ENCODE results near the gene NLGN3.

The NLGN3 gene

GRCh38 chrX:71148278-71148663, 3.6 kb downstream of the NLGN3 start:
- no peaks in the 10 kb centered on the region for H3K9me3 Mint-ChIP-seq
- no peak overlapping the region for H3K27ac Mint-ChIP-seq
- H3K36me3 Mint-ChIP-seq, result peaks cover 8% of the 10 kb centered on the region
- H3K4me1 Mint-ChIP-seq, result peaks cover 9% of the 10 kb centered on the region
- H3K4me3 Mint-ChIP-seq, result no peak overlapping the region
- DNase-seq (ENCODE audit: low spot score in 2 of 2) (no peak), ATAC-seq (no peak)

GRCh38 chrX:71151366-71151765, 6.7 kb downstream of the NLGN3 start:
- ATAC-seq (no peak), DNase-seq (ENCODE audit: low spot score in 2 of 2) (no peak)
- H3K36me3 Mint-ChIP-seq, result peaks cover 5% of the 10 kb centered on the region
- H3K4me1 Mint-ChIP-seq, result peaks cover 16% of the 10 kb centered on the region
- H3K9me3 Mint-ChIP-seq, result no peaks in the 10 kb centered on the region
- H3K27ac Mint-ChIP-seq, result no peak overlapping the region
- no peak overlapping the region for H3K4me3 Mint-ChIP-seq

- H3K9me3 Mint-ChIP-seq, result no peaks in the 10 kb centered on the region
- DNase-seq (ENCODE audit: low spot score in 2 of 2) (no peak), ATAC-seq (no peak)
- peaks cover 23% of the 10 kb centered on the region for H3K4me1 Mint-ChIP-seq
- H3K4me3 Mint-ChIP-seq, result no peak overlapping the region
- H3K27ac Mint-ChIP-seq, result no peak overlapping the region
- H3K36me3 Mint-ChIP-seq, result peaks cover 11% of the 10 kb centered on the region
These were observed 9.6 kb downstream of the NLGN3 start for GRCh38 chrX:71154196-71154595.

GRCh38 chrX:71154641-71155040, 10.0 kb downstream of the NLGN3 start:
- H3K36me3 Mint-ChIP-seq, result peaks cover 11% of the 10 kb centered on the region
- peaks cover 23% of the 10 kb centered on the region for H3K4me1 Mint-ChIP-seq
- no peak overlapping the region for H3K4me3 Mint-ChIP-seq
- no peak overlapping the region for H3K27ac Mint-ChIP-seq
- ATAC-seq (no peak), DNase-seq (ENCODE audit: low spot score in 2 of 2) (no peak)
- no peaks in the 10 kb centered on the region for H3K9me3 Mint-ChIP-seq

- ATAC-seq, result no peak
- no peak overlapping the region for H3K27ac Mint-ChIP-seq
- no peak overlapping the region for H3K4me3 Mint-ChIP-seq
- H3K36me3 Mint-ChIP-seq, result peaks cover 13% of the 10 kb centered on the region
- H3K4me1 Mint-ChIP-seq, result peaks cover 19% of the 10 kb centered on the region
- no peaks in the 10 kb centered on the region for H3K9me3 Mint-ChIP-seq
- no peak for DNase-seq (ENCODE audit: low spot score in 2 of 2)
These were observed 14.0 kb downstream of the NLGN3 start for GRCh38 chrX:71158603-71159002.

- no peak overlapping the region for H3K4me3 Mint-ChIP-seq
- DNase-seq (ENCODE audit: low spot score in 2 of 2), result no peak
- H3K36me3 Mint-ChIP-seq, result peaks cover 13% of the 10 kb centered on the region
- H3K27ac Mint-ChIP-seq, result no peak overlapping the region
- H3K4me1 Mint-ChIP-seq, result peaks cover 18% of the 10 kb centered on the region
- no peaks in the 10 kb centered on the region for H3K9me3 Mint-ChIP-seq
- ATAC-seq, result no peak
These were observed 14.7 kb downstream of the NLGN3 start for GRCh38 chrX:71159335-71159734.

GRCh38 chrX:71160475-71160874, 15.8 kb downstream of the NLGN3 start:
- ATAC-seq (no peak), DNase-seq (ENCODE audit: low spot score in 2 of 2) (no peak)
- peaks cover 18% of the 10 kb centered on the region for H3K4me1 Mint-ChIP-seq
- H3K4me3 Mint-ChIP-seq, result no peak overlapping the region
- H3K36me3 Mint-ChIP-seq, result peaks cover 17% of the 10 kb centered on the region
- no peak overlapping the region for H3K27ac Mint-ChIP-seq
- H3K9me3 Mint-ChIP-seq, result no peaks in the 10 kb centered on the region

- DNase-seq (ENCODE audit: low spot score in 2 of 2) (no peak), ATAC-seq (no peak)
- Mint-ChIP-seq H3K9me3 (no peaks in the 10 kb centered on the region), H3K4me3 (no peak overlapping the region), H3K4me1 (peaks cover 14% of the 10 kb centered on the region), H3K36me3 (peaks cover 24% of the 10 kb centered on the region), H3K27ac (no peak overlapping the region)
These were observed 18.3 kb downstream of the NLGN3 start for GRCh38 chrX:71162981-71163380.

GRCh38 chrX:71164071-71164470, 19.4 kb downstream of the NLGN3 start:
- ATAC-seq (no peak), DNase-seq (ENCODE audit: low spot score in 2 of 2) (no peak)
- peaks cover 6% of the 10 kb centered on the region for H3K4me1 Mint-ChIP-seq
- no peak overlapping the region for H3K4me3 Mint-ChIP-seq
- peaks cover 23% of the 10 kb centered on the region for H3K36me3 Mint-ChIP-seq
- H3K27ac Mint-ChIP-seq, result no peak overlapping the region
- no peaks in the 10 kb centered on the region for H3K9me3 Mint-ChIP-seq

GRCh38 chrX:71166461-71166860, 21.8 kb downstream of the NLGN3 start:
- Mint-ChIP-seq H3K36me3 (peaks cover 30% of the 10 kb centered on the region), H3K4me1 (peaks cover 7% of the 10 kb centered on the region), H3K4me3 (no peak overlapping the region), H3K9me3 (no peaks in the 10 kb centered on the region), H3K27ac (no peak overlapping the region)
- DNase-seq (ENCODE audit: low spot score in 2 of 2) (no peak), ATAC-seq (no peak)

- no peak overlapping the region for H3K27ac Mint-ChIP-seq
- peaks cover 11% of the 10 kb centered on the region for H3K4me1 Mint-ChIP-seq
- DNase-seq (ENCODE audit: low spot score in 2 of 2), result no peak
- no peak for ATAC-seq
- no peak overlapping the region for H3K4me3 Mint-ChIP-seq
- H3K36me3 Mint-ChIP-seq, result peaks cover 24% of the 10 kb centered on the region
- H3K9me3 Mint-ChIP-seq, result no peaks in the 10 kb centered on the region
These were observed 22.6 kb downstream of the NLGN3 start for GRCh38 chrX:71167031-71167781.

- peaks cover 11% of the 10 kb centered on the region for H3K4me1 Mint-ChIP-seq
- H3K9me3 Mint-ChIP-seq, result no peaks in the 10 kb centered on the region
- peaks cover 24% of the 10 kb centered on the region for H3K36me3 Mint-ChIP-seq
- H3K27ac Mint-ChIP-seq, result peak overlapping the region; percentile 58
- no peak for DNase-seq (ENCODE audit: low spot score in 2 of 2)
- H3K4me3 Mint-ChIP-seq, result no peak overlapping the region
- ATAC-seq, result no peak
These were observed 23.5 kb downstream of the NLGN3 start for GRCh38 chrX:71168134-71168533.

GRCh38 chrX:71169586-71169985, 24.9 kb downstream of the NLGN3 start:
- Mint-ChIP-seq H3K4me1 (peaks cover 11% of the 10 kb centered on the region), H3K9me3 (no peaks in the 10 kb centered on the region), H3K27ac (no peak overlapping the region), H3K4me3 (no peak overlapping the region), H3K36me3 (peaks cover 24% of the 10 kb centered on the region)
- DNase-seq (ENCODE audit: low spot score in 2 of 2) (no peak), ATAC-seq (no peak)

GRCh38 chrX:71170660-71171059, 26.0 kb downstream of the NLGN3 start:
- no peaks in the 10 kb centered on the region for H3K9me3 Mint-ChIP-seq
- DNase-seq (ENCODE audit: low spot score in 2 of 2) (no peak), ATAC-seq (no peak)
- no peak overlapping the region for H3K27ac Mint-ChIP-seq
- no peak overlapping the region for H3K4me3 Mint-ChIP-seq
- peaks cover 18% of the 10 kb centered on the region for H3K36me3 Mint-ChIP-seq
- peaks cover 11% of the 10 kb centered on the region for H3K4me1 Mint-ChIP-seq

GRCh38 chrX:71171110-71171801, 26.6 kb downstream of the NLGN3 start:
- no peak overlapping the region for H3K27ac Mint-ChIP-seq
- DNase-seq (ENCODE audit: low spot score in 2 of 2), result no peak
- ATAC-seq, result no peak

GRCh38 chrX:71173440-71173839, 28.8 kb downstream of the NLGN3 start:
- Mint-ChIP-seq H3K4me3 (no peak overlapping the region), H3K27ac (no peak overlapping the region), H3K9me3 (no peaks in the 10 kb centered on the region), H3K36me3 (peaks cover 32% of the 10 kb centered on the region), H3K4me1 (peaks cover 6% of the 10 kb centered on the region)
- DNase-seq (ENCODE audit: low spot score in 2 of 2) (no peak), ATAC-seq (no peak)

More at GRCh38 chrX:71171110-71171801, 26.6 kb downstream of the NLGN3 start:
- H3K4me1 Mint-ChIP-seq, result peaks cover 11% of the 10 kb centered on the region
- H3K36me3 Mint-ChIP-seq, result peaks cover 23% of the 10 kb centered on the region
- H3K9me3 Mint-ChIP-seq, result no peaks in the 10 kb centered on the region
- H3K4me3 Mint-ChIP-seq, result no peak overlapping the region
